ENCODE results near the gene STX7.
"Not testable (repeated sequence)": the region's sequence is repeated elsewhere in the genome, so short reads cannot be mapped to it uniquely, and the experiment has no call there.

STX7 gene, protein sequence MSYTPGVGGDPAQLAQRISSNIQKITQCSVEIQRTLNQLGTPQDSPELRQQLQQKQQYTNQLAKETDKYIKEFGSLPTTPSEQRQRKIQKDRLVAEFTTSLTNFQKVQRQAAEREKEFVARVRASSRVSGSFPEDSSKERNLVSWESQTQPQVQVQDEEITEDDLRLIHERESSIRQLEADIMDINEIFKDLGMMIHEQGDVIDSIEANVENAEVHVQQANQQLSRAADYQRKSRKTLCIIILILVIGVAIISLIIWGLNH

DNA sequence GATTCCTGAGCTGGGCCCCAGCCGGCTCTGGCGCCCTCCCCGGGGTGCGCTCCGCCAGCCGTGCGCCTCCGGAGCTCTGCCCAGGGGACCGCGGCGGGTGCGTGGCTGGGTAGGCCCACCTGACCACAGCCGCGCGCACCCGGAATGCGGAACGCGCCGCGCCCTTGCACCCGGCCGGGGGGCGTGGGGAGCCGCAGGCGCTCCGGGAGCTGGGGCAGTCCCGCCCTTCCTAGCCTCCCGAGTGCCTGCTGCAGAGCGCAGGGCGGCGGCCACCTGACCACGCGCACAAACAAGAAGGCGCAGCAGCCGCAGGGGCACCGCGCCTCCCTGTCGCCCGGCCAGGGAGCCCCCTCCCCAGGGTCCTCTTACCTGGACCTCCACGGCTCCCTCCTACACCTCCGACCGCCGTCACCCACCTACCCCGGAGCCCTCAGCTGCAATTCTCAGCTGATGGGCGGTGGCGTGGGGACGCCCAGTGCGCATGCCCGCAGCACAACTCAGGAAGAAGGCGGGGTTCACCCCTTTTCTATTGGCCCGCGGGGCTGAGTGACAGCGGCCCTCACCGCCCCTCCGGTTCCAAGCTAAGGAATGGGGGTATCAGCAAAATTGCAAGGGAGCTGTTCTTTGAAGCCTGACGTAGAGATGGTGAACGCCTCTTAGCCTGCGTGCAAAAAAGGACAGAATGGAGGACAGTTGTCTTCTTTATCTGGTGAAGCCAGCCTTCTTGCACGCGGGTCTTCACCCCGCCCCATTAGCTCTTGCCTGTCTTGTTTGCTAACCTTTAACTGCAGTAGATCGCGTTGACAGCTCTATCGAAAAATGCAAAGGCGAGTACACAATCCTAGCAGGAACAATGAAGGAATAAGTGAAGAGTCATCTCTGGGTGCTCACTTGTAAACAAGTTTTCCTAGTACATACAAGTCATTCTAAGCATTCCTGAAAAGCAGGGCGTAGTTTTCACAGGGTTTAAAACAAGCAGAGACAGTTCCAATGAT lies at the start of gene STX7:
STX7 (minus strand) TSS at position 479 of the 995 bp plus-strand sequence. CDS start 9,586 bp downstream, outside the sequence.
- DNase-seq = peak; percentile 82

DNA sequence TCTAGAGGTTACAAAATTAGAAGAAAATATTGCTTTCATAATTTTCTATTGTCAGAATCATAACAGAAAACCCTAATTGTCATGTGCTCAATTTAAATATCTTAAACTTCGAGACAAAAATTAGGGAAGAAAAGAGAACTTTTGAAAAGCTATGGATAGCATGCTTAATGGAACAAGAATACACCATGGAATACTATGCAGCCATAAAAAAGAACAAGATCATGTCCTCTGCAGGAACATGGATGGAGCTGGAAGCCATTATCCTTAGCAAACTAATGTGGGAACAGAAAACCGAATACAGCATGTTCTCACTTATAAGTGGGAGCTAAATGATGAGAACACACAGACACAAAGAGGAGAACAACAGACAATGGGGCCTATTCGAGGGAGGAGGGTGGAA lies 47.2 kb upstream of the STX7 start:
- DNase-seq = not testable (repeated sequence)

DNA sequence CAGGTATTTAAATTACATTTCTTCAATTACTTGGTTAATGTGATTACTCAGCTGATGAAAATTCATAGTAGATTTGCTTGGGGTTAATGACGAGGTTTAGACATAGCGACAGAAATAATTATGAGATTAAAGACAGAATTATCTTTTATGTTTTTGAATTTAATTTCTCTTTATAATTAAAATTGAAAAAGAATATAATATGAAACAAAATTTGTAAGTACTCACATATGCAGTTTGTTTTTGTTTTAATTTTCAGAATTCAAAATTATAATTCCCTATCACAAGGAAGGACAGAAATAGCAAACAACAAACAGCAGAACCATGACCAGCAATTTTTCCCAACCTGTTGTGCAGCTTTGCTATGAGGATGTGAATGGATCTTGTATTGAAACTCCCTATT lies 39.5 kb upstream of the STX7 start, which contains the start of gene TAAR8:
TAAR8 (plus strand) TSS at position 301 of the 400 bp plus-strand sequence; CDS start at position 322, 21 bp downstream.
- DNase-seq = no peak

- no peak for DNase-seq
These were observed 38.3 kb upstream of the STX7 start for GRCh38 chr6:132551214-132551613.

DNA sequence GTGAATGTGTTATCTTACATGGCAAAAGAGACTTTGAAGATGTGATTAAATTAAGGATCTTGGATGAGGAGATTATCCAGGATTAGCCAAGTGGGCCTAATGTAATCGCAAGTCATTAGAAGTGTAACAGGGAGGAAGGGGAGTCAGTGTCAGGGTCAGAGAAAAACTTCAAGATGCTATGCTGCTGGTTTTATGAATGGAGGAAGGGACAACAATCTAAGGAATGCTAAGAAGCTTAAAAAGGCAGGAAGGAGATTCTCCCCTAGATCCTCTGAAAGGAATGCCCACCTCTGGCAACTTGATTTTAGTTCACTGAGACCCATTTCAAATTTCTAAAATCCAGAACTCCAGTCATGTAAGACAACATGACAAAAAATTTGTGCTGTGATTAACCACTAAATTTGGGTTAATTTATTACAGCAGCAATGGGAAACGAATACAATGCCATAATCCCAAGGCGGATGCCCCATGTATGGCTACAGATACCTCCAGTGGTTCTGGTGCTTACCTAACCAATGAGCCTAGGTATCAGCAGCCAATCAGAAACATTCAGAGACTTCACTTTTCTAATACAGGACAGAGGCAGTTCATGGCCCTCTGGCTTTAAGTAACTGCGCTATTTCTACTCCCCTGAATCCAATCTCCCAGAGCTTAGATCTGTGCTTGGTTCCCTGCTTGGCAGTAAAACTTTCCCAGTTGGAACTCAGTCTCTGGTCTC lies 36.0 kb upstream of the STX7 start:
- DNase-seq = no peak

GRCh38 chr6:132544826-132545225 lies 31.9 kb upstream of the STX7 start:
- no peak for DNase-seq

DNA sequence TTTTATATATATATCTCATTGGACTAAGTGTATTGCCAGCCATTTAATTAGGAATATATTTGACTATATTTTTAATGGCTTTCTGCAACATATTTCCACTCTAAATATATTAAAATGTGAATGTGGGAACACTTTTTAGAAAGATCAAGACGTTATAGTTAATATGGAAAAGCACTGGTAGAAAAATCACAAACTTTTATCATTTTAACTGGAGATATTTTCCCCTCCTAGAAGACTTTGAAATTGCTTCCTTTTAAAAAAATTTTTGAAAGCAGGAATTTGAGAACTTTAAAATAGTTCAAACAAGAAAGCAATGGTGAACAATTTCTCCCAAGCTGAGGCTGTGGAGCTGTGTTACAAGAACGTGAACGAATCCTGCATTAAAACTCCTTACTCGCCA lies 25.1 kb upstream of the STX7 start, which contains the start of gene TAAR9:
TAAR9 (plus strand) TSS at position 301 of the 400 bp plus-strand sequence; CDS start at position 314, 13 bp downstream.
- DNase-seq = no peak

DNA sequence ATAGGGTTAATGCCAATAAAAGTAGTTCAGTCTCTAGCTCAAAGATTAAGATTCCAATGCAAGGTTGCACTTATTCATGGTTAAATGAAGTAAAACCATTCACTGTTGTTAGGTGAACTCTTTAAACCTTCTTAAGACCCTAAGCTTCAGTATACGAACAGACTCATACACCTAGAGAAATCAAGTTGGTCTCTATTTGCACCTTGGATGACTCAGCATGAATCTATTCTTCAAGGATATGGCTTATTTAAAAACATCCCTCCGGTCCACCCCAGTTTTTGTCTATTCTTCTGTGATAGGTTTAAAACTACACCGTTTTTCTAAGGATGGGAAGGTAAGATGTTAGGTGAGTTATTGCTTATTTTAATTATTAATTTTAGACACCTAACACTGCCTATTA lies 24.2 kb upstream of the STX7 start:
- DNase-seq = no peak

GRCh38 chr6:132534546-132534945 lies 21.6 kb upstream of the STX7 start:
- DNase-seq = not testable (repeated sequence)

- no peak for DNase-seq
These were observed 17.5 kb upstream of the STX7 start for GRCh38 chr6:132530293-132530974.

DNA sequence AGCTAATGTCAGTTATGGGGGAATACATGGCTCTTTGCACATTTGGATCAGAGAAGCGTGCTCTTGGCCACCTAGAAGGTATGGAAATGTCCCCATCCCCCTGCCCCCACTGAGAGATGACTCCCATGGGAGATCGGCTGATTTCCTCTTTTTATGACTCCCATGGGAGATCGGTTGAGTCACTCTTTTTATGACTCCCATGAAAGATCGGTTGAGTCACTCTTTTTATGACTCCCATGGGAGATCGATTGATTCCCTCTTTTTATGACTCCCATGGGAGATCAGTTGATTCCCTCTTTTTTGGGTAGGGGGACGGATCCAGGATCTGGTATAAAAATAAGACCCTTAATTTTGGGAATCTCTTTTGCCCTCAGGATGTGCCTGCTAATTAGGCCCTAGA lies 14.9 kb upstream of the STX7 start:
- DNase-seq = no peak

GRCh38 chr6:132526461-132526860 lies 13.5 kb upstream of the STX7 start:
- no peak for DNase-seq

DNA sequence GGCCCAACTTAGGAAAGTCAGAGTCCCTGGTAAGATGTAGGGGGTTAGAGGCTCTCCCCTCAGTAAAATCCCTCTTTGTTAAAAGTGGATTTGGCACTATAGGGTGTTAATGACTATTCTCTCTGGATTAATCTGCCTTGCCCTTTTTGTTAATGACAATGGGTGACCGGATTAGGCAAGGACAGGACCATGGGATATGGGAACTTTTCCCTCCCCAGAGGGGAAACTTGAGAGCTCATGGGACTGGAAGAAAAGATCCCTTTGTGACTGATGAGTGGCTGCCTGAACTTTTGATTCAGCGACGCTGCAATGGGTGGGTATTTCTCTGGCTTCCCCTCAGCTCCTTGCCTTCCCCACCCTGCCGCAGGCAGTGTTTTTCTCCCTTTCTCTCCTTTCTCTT lies 12.9 kb upstream of the STX7 start:
- no peak for DNase-seq

- no peak for DNase-seq
These were observed 11.7 kb upstream of the STX7 start for GRCh38 chr6:132524646-132525045.

- DNase-seq = no peak
These were observed 8.0 kb upstream of the STX7 start for GRCh38 chr6:132520953-132521352.

DNA sequence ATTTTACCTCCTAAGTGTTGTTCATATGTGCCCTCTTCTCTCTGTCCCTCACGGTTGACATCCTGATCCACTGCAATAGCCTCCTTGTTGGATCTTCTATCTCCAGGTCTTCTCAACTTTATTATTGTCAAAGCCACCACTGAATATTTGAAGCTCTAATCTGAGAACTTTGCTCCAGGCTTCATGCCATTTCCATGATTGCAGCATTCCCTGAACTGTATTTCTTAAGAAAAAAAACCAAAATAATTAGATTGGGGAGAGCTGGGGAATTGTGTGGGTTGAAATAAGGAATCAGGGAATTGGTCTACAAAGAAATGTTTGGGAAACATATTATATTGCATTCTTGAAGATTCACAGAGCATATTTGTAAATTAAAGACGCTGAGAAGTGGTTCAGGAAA lies 2.5 kb upstream of the STX7 start:
- DNase-seq = no peak

DNA sequence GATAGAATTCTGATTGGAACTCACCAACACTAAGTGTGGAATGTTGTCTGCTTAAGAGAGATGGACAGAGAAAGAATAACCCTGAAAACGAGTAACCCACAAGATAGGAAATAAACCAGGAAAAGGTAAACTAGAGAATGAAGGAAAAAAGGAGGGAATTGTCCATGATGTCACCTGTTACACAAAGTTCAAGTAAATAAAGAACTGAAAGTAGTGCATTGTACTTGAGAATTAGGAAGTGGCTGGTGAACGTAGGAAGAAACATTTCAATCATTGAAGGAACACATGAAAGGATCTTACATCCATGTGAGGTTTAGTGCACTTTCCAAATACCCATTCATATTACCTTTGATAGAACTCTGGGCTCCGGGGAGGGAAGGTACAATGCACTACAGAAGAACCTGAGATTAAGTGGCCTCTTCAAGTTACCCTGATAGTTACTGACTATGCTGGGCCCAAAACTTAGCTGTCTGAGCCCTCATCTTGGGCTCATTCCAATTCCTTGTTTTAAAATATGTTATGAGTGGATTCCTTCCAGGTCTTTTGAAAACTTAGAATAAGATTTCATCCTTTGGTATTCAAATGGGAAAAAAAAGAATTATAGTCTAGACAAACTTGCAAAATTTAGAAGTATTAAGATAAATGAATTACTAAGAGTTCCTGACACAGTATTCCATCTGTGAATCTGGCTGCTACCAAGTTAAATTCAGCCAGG lies 1.1 kb upstream of the STX7 start:
- DNase-seq = no peak

DNA sequence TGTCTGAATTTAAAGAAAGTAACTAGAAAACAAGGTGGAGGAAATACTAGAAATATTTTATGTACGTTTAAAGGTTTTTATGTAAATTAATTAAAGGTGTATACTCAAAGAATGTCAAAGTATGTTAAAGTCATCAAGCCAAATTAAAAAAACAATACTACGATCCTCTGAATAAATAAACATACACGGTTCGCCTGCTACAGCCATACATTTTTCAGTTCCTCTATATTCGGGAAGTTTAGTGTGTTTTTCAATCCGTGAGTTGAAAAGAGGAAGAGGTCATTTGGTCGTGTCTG lies 626 bp downstream of the STX7 start:
- no peak for DNase-seq

- no peak for DNase-seq
These were observed 1.1 kb downstream of the STX7 start for GRCh38 chr6:132511831-132512220.

GRCh38 chr6:132511210-132511830 lies 1.6 kb downstream of the STX7 start:
- DNase-seq = peak; percentile 30

All from GF-D8 (cell line).